GM10266 (cell line): ENCODE results near the gene EGFR.

Experiments used
- DNase-seq: peaks from one replicate; pipeline ENCODE4 v3.0.0; 2012; ENCODE audit errors: extremely low spot score
- TF ChIP-seq, protein P1 (sequence below): IDR thresholded peaks from 2 replicates; pipeline ENCODE4 v1.5.1; 2012; ENCODE audit warnings: mild to moderate bottlenecking, low read depth; ENCODE audit not compliant: control insufficient read depth, insufficient read depth; ENCODE audit errors: missing control alignments

The EGFR gene

DNA sequence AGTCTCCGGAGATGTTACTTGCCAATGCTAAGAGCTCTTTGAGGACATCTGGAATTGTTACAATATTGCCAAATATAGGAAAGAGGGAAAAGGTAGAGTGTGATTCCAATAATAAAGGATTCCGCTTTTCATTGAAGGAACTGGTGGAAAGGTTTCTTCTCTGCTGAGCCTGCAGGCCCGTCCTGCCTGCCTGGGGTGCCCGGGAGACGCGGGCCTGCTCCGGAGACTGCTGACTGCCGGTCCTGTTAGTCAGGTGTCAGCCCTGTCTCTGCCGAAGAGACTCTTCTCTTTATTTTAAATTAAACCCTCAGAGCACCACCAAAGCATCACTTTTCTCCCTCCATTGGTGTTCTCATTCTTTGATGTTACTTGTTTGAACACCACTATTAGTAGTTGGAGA lies 2.2 kb downstream of the EGFR start:
- no peak for DNase-seq
- TF ChIP-seq, protein P1, sequence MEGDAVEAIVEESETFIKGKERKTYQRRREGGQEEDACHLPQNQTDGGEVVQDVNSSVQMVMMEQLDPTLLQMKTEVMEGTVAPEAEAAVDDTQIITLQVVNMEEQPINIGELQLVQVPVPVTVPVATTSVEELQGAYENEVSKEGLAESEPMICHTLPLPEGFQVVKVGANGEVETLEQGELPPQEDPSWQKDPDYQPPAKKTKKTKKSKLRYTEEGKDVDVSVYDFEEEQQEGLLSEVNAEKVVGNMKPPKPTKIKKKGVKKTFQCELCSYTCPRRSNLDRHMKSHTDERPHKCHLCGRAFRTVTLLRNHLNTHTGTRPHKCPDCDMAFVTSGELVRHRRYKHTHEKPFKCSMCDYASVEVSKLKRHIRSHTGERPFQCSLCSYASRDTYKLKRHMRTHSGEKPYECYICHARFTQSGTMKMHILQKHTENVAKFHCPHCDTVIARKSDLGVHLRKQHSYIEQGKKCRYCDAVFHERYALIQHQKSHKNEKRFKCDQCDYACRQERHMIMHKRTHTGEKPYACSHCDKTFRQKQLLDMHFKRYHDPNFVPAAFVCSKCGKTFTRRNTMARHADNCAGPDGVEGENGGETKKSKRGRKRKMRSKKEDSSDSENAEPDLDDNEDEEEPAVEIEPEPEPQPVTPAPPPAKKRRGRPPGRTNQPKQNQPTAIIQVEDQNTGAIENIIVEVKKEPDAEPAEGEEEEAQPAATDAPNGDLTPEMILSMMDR: no peak

DNA sequence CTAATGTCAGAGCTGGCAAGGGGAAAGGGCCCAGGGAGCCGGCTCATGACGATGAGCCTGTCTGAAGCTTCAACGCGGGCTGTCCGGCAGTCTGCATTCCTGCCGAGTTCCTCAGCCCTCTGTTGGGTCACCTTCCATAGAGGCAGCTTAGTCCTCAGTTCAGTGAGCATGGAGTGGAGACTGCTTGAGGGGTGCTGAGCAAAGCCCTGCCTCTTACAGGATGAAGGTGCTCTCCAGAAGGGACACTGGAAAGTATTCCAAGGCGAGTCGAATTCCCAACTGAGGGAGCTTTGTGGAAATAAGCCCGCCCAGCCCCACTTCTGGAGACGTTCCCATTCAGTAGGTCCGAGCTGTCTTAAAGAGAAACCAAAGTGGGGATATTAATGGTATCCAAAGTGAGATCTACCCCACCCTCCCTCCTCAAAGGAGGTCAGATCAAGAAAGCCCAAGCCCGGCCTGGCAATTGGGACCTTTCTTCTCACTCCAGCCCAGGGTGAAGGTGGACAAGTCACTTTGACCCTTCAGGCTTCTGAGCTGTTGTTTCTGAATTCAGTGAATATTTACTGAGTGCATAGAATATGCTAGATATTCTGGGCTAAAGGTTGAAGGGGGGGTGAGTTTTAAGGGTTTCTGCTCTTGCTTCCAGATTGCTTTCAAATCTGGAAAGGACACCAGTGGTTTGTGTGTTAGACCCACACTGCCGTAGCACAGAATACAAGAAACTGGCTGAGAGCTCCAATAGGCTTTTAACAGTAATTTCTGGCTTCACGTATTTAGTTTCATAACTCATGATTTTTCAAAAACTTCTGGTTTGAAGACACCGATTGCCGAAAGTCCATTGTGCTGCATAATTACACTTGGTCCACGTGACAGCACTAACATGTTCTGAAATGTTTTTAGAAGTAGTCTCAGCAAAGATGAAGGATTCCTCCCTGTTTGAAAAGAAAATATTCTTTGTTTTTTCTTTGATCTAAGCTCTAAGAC lies 3.5 kb downstream of the EGFR start:
- no peak for DNase-seq
- TF ChIP-seq, protein P1: no peak

DNA sequence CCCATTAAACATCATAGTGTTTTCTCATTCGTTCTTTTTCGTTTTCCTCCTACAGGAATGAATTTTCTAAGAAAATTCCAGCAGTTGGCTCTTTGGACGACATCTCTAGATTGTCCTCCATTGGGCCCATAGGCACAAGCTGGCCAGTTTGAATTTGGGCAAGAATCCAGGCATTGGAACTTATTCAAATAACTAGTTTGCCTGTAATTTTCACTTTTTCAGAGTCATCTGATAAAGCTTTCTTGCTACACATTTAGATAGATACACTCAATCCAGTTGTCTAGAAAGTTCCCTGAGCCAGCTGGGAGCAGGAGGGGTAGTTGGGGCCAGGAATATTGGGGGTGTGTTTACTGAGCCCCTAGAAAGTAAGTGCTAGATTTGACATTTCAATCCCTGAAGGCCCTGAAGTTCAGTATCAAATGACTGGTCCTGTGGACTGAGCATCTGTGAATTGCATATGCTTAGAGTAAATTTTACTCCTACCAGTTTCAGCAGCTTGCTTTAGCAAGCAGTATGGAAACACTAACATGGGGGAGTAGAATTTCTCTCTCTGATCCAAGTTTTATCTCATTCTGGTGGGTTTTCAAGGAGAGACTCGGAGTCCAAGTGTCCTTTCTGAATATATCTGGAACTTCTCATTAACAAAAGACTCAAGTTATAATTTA lies 5.2 kb downstream of the EGFR start:
- DNase-seq: no peak
- TF ChIP-seq, protein P1: no peak

GRCh38 chr7:55024776-55025175 lies 6.0 kb downstream of the EGFR start:
- TF ChIP-seq, protein P1: no peak
- DNase-seq: no peak

GRCh38 chr7:55026086-55026790 lies 7.4 kb downstream of the EGFR start:
- no peak for DNase-seq
- TF ChIP-seq, protein P1: no peak

GRCh38 chr7:55026867-55027490 lies 8.2 kb downstream of the EGFR start:
- no peak for DNase-seq
- TF ChIP-seq, protein P1: no peak
